Vagina (tissue), 2 donors: ENCODE results near the gene OAS2. TPM values are rescaled to one million over a fixed set of nuclear protein-coding genes. Genes with fewer than 3 reads are reported as not detected.
A peak's percentile ranks its signal among the peaks of the same experiment; 100 is the strongest.

Experiments used
- DNase-seq, 2 donors: peaks; one replicate each; pipeline ENCODE4 v3.0.0-alpha.2; 2017; ENCODE audit errors: extremely low spot score in 2 of 2
- H3K27ac ChIP-seq: fragments of 200-600 bp; sonication (generic); one replicate; pipeline ENCODE4 v1.5.1; 2019
- H3K27me3 ChIP-seq: fragments of 200-600 bp; sonication (generic); one replicate; pipeline ENCODE4 v1.5.1; 2019
- H3K36me3 ChIP-seq, 2 donors: fragments of 200-600 bp; sonication (generic); one replicate each; pipeline ENCODE4 v1.5.1; 2017 to 2019
- H3K4me1 ChIP-seq: fragments of 200-600 bp; sonication (generic); one replicate; pipeline ENCODE4 v1.5.1; 2019
- H3K4me3 ChIP-seq, 2 donors: fragments of 200-600 bp; sonication (generic); 1 replicate in 1 of 2; 2 replicates in 1 of 2; pipeline ENCODE4 v1.5.1; 2016 to 2019
- H3K9me3 ChIP-seq: fragments of 200-600 bp; sonication (generic); one replicate; pipeline ENCODE4 v1.5.1; 2019
- CTCF ChIP-seq, 3 experiments: fragments of 450-650 bp in 2 of 3; fragments of 200-600 bp in 1 of 3; sonication (generic) in 1 of 3; IDR thresholded peaks; one replicate each; pipeline ENCODE4 v1.5.1; 2017 to 2019; ENCODE audit warnings: antibody characterized with exemption in 3 of 3, mild to moderate bottlenecking in 2 of 3, moderate library complexity in 2 of 3
- POLR2A ChIP-seq, 2 donors: fragments of 450-650 bp; IDR thresholded peaks; one replicate each; pipeline ENCODE4 v1.6.1; 2017; ENCODE audit warnings: antibody characterized with exemption in 2 of 2, mild to moderate bottlenecking in 2 of 2, moderate library complexity in 2 of 2
- POLR2AphosphoS5 ChIP-seq, 2 donors: sonication (generic); formaldehyde crosslinking; IDR thresholded peaks; one replicate each; pipeline ENCODE4 v1.9.0; 2017; ENCODE audit warnings: antibody characterized with exemption in 2 of 2, mild to moderate bottlenecking in 2 of 2, low read depth in 1 of 2; ENCODE audit not compliant: insufficient read depth in 1 of 2
- intact Hi-C: fragments of 100-400 bp; cut with DNase I; formaldehyde crosslinking; loops from one replicate; pipeline ENCODE4 v1.15.1; 2023
- total RNA-seq: library from RNA; depleted of rRNA; stranded (reverse); fragments of >200 nt; gene quantifications from one replicate; pipeline ENCODE4 v1.2.3, GENCODE V29; 2016

Gene OAS2
- total RNA-seq, 1 donor from 2014 or later = 14.0 TPM

- intact Hi-C loops = no loop called here
- DNase-seq = peak in 1 of 2 donors; percentile 91
- Histone ChIP-seq H3K27me3 (no peaks in the 10 kb centered on the region), H3K4me3 (no peak overlapping the region), H3K4me1 (peaks cover 14% of the 10 kb centered on the region), H3K27ac (no peak overlapping the region), H3K9me3 (no peaks in the 10 kb centered on the region), H3K36me3 (no peaks in the 10 kb centered on the region)
- TF ChIP-seq POLR2AphosphoS5 (IDR thresholded peaks at IDR 0.05; ENCODE audit: insufficient read depth in 1 of 2, low read depth in 1 of 2) (peak; percentile 17 to 60), CTCF (IDR thresholded peaks at IDR 0.05) (no peak), POLR2A (IDR thresholded peaks at IDR 0.05) (no peak)
Observed at GRCh38 chr12:113040722-113041171, 62.4 kb downstream of the OAS2 start.

DNA sequence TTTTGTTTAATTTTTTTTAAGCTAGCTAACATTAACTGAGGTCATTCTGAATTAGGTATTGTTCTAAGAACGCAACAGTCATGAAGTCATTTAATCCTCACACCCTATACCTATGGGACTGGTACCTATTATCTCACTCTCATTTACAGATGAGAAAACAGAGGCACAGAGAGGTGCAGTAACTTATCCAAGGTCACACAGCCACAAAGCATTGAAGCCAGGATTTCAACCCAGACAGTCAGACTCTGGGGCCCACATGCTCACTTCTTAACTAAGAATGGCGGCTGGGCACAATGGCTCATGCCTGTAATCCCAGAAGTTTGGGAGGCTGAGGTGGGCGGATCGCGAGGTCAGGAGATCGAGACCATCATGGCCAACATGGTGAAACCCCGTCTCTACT lies 63.2 kb downstream of the OAS2 start:
- Histone ChIP-seq H3K36me3 (no peaks in the 10 kb centered on the region), H3K27me3 (no peaks in the 10 kb centered on the region), H3K4me1 (peaks cover 14% of the 10 kb centered on the region), H3K4me3 (no peak overlapping the region), H3K27ac (no peak overlapping the region), H3K9me3 (no peaks in the 10 kb centered on the region)
- no peak for TF ChIP-seq POLR2AphosphoS5 (IDR thresholded peaks at IDR 0.05; ENCODE audit: insufficient read depth in 1 of 2, low read depth in 1 of 2)
- no peak for TF ChIP-seq CTCF (IDR thresholded peaks at IDR 0.05)
- no peak for TF ChIP-seq POLR2A (IDR thresholded peaks at IDR 0.05)
- intact Hi-C loops = no loop called here
- DNase-seq = no peak

GRCh38 chr12:113043240-113043639 lies 64.9 kb downstream of the OAS2 start:
- H3K4me1 ChIP-seq = peaks cover 14% of the 10 kb centered on the region
- no peak overlapping the region for H3K4me3 ChIP-seq
- no peak overlapping the region for H3K27ac ChIP-seq
- H3K27me3 ChIP-seq = no peaks in the 10 kb centered on the region
- intact Hi-C loops = no loop called here
- no peak for DNase-seq
- H3K9me3 ChIP-seq = no peaks in the 10 kb centered on the region
- no peaks in the 10 kb centered on the region for H3K36me3 ChIP-seq
- no peak for TF ChIP-seq POLR2A (IDR thresholded peaks at IDR 0.05)
- no peak for TF ChIP-seq POLR2AphosphoS5 (IDR thresholded peaks at IDR 0.05; ENCODE audit: insufficient read depth in 1 of 2, low read depth in 1 of 2)
- no peak for TF ChIP-seq CTCF (IDR thresholded peaks at IDR 0.05)

GRCh38 chr12:113044516-113044915 lies 66.2 kb downstream of the OAS2 start:
- Histone ChIP-seq H3K9me3 (no peaks in the 10 kb centered on the region), H3K27me3 (no peaks in the 10 kb centered on the region), H3K36me3 (no peaks in the 10 kb centered on the region), H3K4me1 (peaks cover 14% of the 10 kb centered on the region), H3K4me3 (no peak overlapping the region), H3K27ac (no peak overlapping the region)
- intact Hi-C loops = no loop called here
- DNase-seq = no peak
- TF ChIP-seq POLR2AphosphoS5 (IDR thresholded peaks at IDR 0.05; ENCODE audit: insufficient read depth in 1 of 2, low read depth in 1 of 2) (no peak), CTCF (IDR thresholded peaks at IDR 0.05) (no peak), POLR2A (IDR thresholded peaks at IDR 0.05) (no peak)

GRCh38 chr12:113048716-113049127 lies 70.4 kb downstream of the OAS2 start:
- Histone ChIP-seq H3K9me3 (no peaks in the 10 kb centered on the region), H3K27ac (no peak overlapping the region), H3K4me3 (no peak overlapping the region), H3K36me3 (no peaks in the 10 kb centered on the region), H3K27me3 (no peaks in the 10 kb centered on the region), H3K4me1 (no peaks in the 10 kb centered on the region)
- intact Hi-C loops = no loop called here
- TF ChIP-seq POLR2AphosphoS5 (IDR thresholded peaks at IDR 0.05; ENCODE audit: insufficient read depth in 1 of 2, low read depth in 1 of 2) (no peak), CTCF (IDR thresholded peaks at IDR 0.05) (peak; percentile 60 to 74 (median 67))
- DNase-seq = no peak
